H1 (cell line): ENCODE measurements around the gene PYGB. TPM values are rescaled to one million over a fixed set of nuclear protein-coding genes. Genes with fewer than 3 reads are reported as not detected.

Experiments
- RAD21 ChIP-seq, 2 experiments: IDR thresholded peaks in 1 of 2; conservative IDR thresholded peaks in 1 of 2; 2 replicates each; pipeline ENCODE4 v1.6.1; 2011; ENCODE audit warnings: low read depth in 2 of 2, low read length in 2 of 2, improper control_type of control experiment in 1 of 2, inconsistent platforms in 1 of 2, mild to moderate bottlenecking in 1 of 2, moderate library complexity in 1 of 2
- TEAD4 ChIP-seq: IDR thresholded peaks from 2 replicates; pipeline ENCODE4 v1.6.1; 2012; ENCODE audit warnings: low read depth, low read length, inconsistent platforms, mixed read lengths
- polyA plus RNA-seq, 7 experiments: library from polyadenylated mRNA; depleted of rRNA in 3 of 7; stranded (reverse) in 5 of 7; unstranded in 2 of 7; fragments of >200 nt in 5 of 7; fragments of 200-250 nt in 2 of 7; gene quantifications; 1 replicate in 5 of 7; 2 replicates in 1 of 7; 4 replicates in 1 of 7; pipeline versions ENCODE4 v1.2.1 to v1.2.3, GENCODE V29; 2011 to 2013; ENCODE audit warnings: missing spikeins in 2 of 7, mixed read lengths in 2 of 7
- total RNA-seq: library from RNA; stranded (reverse); fragmentation: NEBNext Ultra II Directional; extraction: Animal tissue kit (Norgen Biotek cat#: 25700); gene quantifications from 2 replicates; pipeline ENCODE4 v1.2.1, GENCODE V29; 2021
- TF ChIP-seq, protein P1 (sequence below): fragments of 300-600 bp; sonication (generic); IDR thresholded peaks from 2 replicates; pipeline ENCODE4 v1.7.1; 2012; ENCODE audit warnings: low read length, moderate library complexity, mild to moderate bottlenecking, inconsistent platforms; ENCODE audit not compliant: insufficient replicate concordance

The PYGB gene
- total and polyA plus RNA-seq, 2 of the 8 experiments (the other 6 are each of a cell fraction or from before 2014, with no cell fraction given), result 26.6 to 56.0 TPM

DNA sequence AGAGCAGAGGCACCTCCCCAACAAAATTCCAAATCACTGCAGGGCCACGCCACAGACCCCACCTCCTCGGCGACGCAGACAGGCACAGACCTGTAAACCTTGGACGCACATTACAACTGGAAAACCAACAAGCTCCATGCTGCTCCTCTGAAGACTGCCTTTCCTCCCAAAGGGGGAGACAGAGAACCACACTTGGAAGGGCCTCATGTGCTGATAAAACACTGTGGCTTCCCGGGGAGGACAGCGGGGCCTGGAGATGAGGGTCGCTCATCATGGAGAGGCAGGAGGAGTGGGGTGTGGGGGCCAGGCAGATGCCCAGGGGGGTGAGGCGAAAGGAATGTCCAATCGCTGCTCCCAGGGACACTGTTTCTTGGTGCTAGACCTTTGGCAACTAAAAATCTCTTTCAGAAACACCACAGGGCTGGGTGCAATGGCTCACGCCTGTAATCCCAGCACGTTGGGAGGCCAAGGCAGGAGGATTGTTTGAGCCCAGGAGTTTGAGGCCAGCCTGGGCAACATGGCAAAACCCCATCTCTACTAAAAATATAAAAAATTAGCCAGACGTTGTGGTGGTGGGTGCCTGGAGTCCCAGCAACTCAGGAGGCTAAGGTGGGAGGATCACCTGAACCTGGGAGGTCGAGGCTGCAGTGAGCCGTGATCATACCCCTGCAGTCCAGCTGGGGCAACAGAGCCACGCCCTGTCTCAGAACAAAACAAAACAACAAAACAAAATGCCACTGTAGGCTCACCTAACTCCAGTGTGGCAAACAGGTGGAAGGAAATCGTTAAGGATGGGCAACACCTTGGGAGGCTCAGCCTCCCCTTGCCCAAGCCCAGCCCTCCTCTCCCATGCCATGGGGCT lies 88.9 kb downstream of the PYGB start (continued):
- TF ChIP-seq, protein P1, sequence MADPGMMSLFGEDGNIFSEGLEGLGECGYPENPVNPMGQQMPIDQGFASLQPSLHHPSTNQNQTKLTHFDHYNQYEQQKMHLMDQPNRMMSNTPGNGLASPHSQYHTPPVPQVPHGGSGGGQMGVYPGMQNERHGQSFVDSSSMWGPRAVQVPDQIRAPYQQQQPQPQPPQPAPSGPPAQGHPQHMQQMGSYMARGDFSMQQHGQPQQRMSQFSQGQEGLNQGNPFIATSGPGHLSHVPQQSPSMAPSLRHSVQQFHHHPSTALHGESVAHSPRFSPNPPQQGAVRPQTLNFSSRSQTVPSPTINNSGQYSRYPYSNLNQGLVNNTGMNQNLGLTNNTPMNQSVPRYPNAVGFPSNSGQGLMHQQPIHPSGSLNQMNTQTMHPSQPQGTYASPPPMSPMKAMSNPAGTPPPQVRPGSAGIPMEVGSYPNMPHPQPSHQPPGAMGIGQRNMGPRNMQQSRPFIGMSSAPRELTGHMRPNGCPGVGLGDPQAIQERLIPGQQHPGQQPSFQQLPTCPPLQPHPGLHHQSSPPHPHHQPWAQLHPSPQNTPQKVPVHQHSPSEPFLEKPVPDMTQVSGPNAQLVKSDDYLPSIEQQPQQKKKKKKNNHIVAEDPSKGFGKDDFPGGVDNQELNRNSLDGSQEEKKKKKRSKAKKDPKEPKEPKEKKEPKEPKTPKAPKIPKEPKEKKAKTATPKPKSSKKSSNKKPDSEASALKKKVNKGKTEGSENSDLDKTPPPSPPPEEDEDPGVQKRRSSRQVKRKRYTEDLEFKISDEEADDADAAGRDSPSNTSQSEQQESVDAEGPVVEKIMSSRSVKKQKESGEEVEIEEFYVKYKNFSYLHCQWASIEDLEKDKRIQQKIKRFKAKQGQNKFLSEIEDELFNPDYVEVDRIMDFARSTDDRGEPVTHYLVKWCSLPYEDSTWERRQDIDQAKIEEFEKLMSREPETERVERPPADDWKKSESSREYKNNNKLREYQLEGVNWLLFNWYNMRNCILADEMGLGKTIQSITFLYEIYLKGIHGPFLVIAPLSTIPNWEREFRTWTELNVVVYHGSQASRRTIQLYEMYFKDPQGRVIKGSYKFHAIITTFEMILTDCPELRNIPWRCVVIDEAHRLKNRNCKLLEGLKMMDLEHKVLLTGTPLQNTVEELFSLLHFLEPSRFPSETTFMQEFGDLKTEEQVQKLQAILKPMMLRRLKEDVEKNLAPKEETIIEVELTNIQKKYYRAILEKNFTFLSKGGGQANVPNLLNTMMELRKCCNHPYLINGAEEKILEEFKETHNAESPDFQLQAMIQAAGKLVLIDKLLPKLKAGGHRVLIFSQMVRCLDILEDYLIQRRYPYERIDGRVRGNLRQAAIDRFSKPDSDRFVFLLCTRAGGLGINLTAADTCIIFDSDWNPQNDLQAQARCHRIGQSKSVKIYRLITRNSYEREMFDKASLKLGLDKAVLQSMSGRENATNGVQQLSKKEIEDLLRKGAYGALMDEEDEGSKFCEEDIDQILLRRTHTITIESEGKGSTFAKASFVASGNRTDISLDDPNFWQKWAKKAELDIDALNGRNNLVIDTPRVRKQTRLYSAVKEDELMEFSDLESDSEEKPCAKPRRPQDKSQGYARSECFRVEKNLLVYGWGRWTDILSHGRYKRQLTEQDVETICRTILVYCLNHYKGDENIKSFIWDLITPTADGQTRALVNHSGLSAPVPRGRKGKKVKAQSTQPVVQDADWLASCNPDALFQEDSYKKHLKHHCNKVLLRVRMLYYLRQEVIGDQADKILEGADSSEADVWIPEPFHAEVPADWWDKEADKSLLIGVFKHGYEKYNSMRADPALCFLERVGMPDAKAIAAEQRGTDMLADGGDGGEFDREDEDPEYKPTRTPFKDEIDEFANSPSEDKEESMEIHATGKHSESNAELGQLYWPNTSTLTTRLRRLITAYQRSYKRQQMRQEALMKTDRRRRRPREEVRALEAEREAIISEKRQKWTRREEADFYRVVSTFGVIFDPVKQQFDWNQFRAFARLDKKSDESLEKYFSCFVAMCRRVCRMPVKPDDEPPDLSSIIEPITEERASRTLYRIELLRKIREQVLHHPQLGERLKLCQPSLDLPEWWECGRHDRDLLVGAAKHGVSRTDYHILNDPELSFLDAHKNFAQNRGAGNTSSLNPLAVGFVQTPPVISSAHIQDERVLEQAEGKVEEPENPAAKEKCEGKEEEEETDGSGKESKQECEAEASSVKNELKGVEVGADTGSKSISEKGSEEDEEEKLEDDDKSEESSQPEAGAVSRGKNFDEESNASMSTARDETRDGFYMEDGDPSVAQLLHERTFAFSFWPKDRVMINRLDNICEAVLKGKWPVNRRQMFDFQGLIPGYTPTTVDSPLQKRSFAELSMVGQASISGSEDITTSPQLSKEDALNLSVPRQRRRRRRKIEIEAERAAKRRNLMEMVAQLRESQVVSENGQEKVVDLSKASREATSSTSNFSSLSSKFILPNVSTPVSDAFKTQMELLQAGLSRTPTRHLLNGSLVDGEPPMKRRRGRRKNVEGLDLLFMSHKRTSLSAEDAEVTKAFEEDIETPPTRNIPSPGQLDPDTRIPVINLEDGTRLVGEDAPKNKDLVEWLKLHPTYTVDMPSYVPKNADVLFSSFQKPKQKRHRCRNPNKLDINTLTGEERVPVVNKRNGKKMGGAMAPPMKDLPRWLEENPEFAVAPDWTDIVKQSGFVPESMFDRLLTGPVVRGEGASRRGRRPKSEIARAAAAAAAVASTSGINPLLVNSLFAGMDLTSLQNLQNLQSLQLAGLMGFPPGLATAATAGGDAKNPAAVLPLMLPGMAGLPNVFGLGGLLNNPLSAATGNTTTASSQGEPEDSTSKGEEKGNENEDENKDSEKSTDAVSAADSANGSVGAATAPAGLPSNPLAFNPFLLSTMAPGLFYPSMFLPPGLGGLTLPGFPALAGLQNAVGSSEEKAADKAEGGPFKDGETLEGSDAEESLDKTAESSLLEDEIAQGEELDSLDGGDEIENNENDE, result no peak
- TF ChIP-seq RAD21 (IDR thresholded peaks at IDR 0.05 in 1 of 2, conservative IDR thresholded peaks at IDR 0.05 in 1 of 2; ENCODE audit: low read depth in 2 of 2, low read length in 2 of 2) (peak; percentile 83 to 91), TEAD4 (no peak)
